ENCODE data around the gene ELOVL1. TPM values are rescaled to one million over a fixed set of nuclear protein-coding genes. Genes with fewer than 3 reads are reported as not detected.

The ELOVL1 gene
- total RNA-seq, 1 donor from 2014 or later, result 93.8 TPM

GRCh38 chr1:43386676-43387075 is 18.9 kb upstream of the ELOVL1 start:
- DNase-seq (ENCODE audit: low read depth), result no peak
- no peak overlapping the region for H3K4me3 ChIP-seq (ENCODE audit: low read depth, low read length)
- H3K36me3 ChIP-seq (ENCODE audit: control insufficient read depth, insufficient read depth, low read length), result peaks cover 3% of the 10 kb centered on the region
- TF ChIP-seq CTCF (IDR thresholded peaks at IDR 0.05; ENCODE audit: insufficient read depth, low read length, poor library complexity, severe bottlenecking), result no peak
- no peaks in the 10 kb centered on the region for H3K27me3 ChIP-seq (ENCODE audit: control insufficient read depth, insufficient read depth, low read length)

GRCh38 chr1:43383449-43383848 is 15.6 kb upstream of the ELOVL1 start:
- no peak overlapping the region for H3K4me3 ChIP-seq (ENCODE audit: low read depth, low read length)
- peaks cover 3% of the 10 kb centered on the region for H3K36me3 ChIP-seq (ENCODE audit: control insufficient read depth, insufficient read depth, low read length)
- TF ChIP-seq CTCF (IDR thresholded peaks at IDR 0.05; ENCODE audit: insufficient read depth, low read length, poor library complexity, severe bottlenecking), result peak; percentile 12
- H3K27me3 ChIP-seq (ENCODE audit: control insufficient read depth, insufficient read depth, low read length), result no peaks in the 10 kb centered on the region
- DNase-seq (ENCODE audit: low read depth), result no peak

GRCh38 chr1:43382027-43382779 is 14.4 kb upstream of the ELOVL1 start:
- DNase-seq (ENCODE audit: low read depth), result no peak
- Histone ChIP-seq H3K4me3 (ENCODE audit: low read depth, low read length) (no peak overlapping the region), H3K27me3 (ENCODE audit: control insufficient read depth, insufficient read depth, low read length) (no peaks in the 10 kb centered on the region), H3K36me3 (ENCODE audit: control insufficient read depth, insufficient read depth, low read length) (peaks cover 3% of the 10 kb centered on the region)
- TF ChIP-seq CTCF (IDR thresholded peaks at IDR 0.05; ENCODE audit: insufficient read depth, low read length, poor library complexity, severe bottlenecking), result no peak

GRCh38 chr1:43381612-43382011 is 13.8 kb upstream of the ELOVL1 start:
- DNase-seq (ENCODE audit: low read depth), result no peak
- peaks cover 3% of the 10 kb centered on the region for H3K36me3 ChIP-seq (ENCODE audit: control insufficient read depth, insufficient read depth, low read length)
- TF ChIP-seq CTCF (IDR thresholded peaks at IDR 0.05; ENCODE audit: insufficient read depth, low read length, poor library complexity, severe bottlenecking), result no peak
- no peak overlapping the region for H3K4me3 ChIP-seq (ENCODE audit: low read depth, low read length)
- no peaks in the 10 kb centered on the region for H3K27me3 ChIP-seq (ENCODE audit: control insufficient read depth, insufficient read depth, low read length)

- DNase-seq (ENCODE audit: low read depth), result no peak
- Histone ChIP-seq H3K36me3 (ENCODE audit: control insufficient read depth, insufficient read depth, low read length) (no peaks in the 10 kb centered on the region), H3K4me3 (ENCODE audit: low read depth, low read length) (no peak overlapping the region), H3K27me3 (ENCODE audit: control insufficient read depth, insufficient read depth, low read length) (no peaks in the 10 kb centered on the region)
- no peak for TF ChIP-seq CTCF (IDR thresholded peaks at IDR 0.05; ENCODE audit: insufficient read depth, low read length, poor library complexity, severe bottlenecking)
Measured at GRCh38 chr1:43379476-43379875, 11.7 kb upstream of the ELOVL1 start.

- H3K36me3 ChIP-seq (ENCODE audit: control insufficient read depth, insufficient read depth, low read length), result no peaks in the 10 kb centered on the region
- TF ChIP-seq CTCF (IDR thresholded peaks at IDR 0.05; ENCODE audit: insufficient read depth, low read length, poor library complexity, severe bottlenecking), result no peak
Measured at GRCh38 chr1:43377831-43378230, 10.0 kb upstream of the ELOVL1 start.

More at GRCh38 chr1:43377831-43378230, 10.0 kb upstream of the ELOVL1 start:
- Histone ChIP-seq H3K4me3 (ENCODE audit: low read depth, low read length) (no peak overlapping the region), H3K27me3 (ENCODE audit: control insufficient read depth, insufficient read depth, low read length) (no peaks in the 10 kb centered on the region)
- DNase-seq (ENCODE audit: low read depth), result no peak

Measured in kidney epithelial cell (primary cell).